ENCODE data around the gene ST6GALNAC6.

ST6GALNAC6 gene

GRCh38 chr9:127941961-127942215 is 42.5 kb upstream of the ST6GALNAC6 start:
- H3K36me3 ChIP-seq (ENCODE audit: control insufficient read depth in 2 of 2, insufficient read depth in 2 of 2, low read length in 2 of 2) = peaks cover 11% of the 10 kb centered on the region in 2 donors
- H3K4me1 ChIP-seq (ENCODE audit: control insufficient read depth, insufficient read depth, low read length) = peaks cover 33% of the 10 kb centered on the region
- no peaks in the 10 kb centered on the region for H3K27me3 ChIP-seq (ENCODE audit: control insufficient read depth in 1 of 2, insufficient read depth in 2 of 2, low read length in 2 of 2)
- no peak overlapping the region for H3K4me3 ChIP-seq (ENCODE audit: low read length in 2 of 2)
- H3K9ac ChIP-seq (ENCODE audit: low read length in 2 of 2) = no peak overlapping the region
- no peaks in the 10 kb centered on the region for H3K9me3 ChIP-seq (ENCODE audit: control insufficient read depth in 2 of 2, low read length in 2 of 2)
- H3K27ac ChIP-seq (ENCODE audit: low read length) = no peak overlapping the region

GRCh38 chr9:127941062-127941960 is 41.9 kb upstream of the ST6GALNAC6 start:
- H3K9me3 ChIP-seq (ENCODE audit: control insufficient read depth in 2 of 2, low read length in 2 of 2) = no peaks in the 10 kb centered on the region
- no peak overlapping the region for H3K9ac ChIP-seq (ENCODE audit: low read length in 2 of 2)
- no peak overlapping the region for H3K4me3 ChIP-seq (ENCODE audit: low read length in 2 of 2)
- H3K36me3 ChIP-seq (ENCODE audit: control insufficient read depth in 2 of 2, insufficient read depth in 2 of 2, low read length in 2 of 2) = peaks cover 11% of the 10 kb centered on the region in 2 donors
- no peaks in the 10 kb centered on the region for H3K27me3 ChIP-seq (ENCODE audit: control insufficient read depth in 1 of 2, insufficient read depth in 2 of 2, low read length in 2 of 2)
- H3K4me1 ChIP-seq (ENCODE audit: control insufficient read depth, insufficient read depth, low read length) = peaks cover 37% of the 10 kb centered on the region
- H3K27ac ChIP-seq (ENCODE audit: low read length) = no peak overlapping the region

- H3K4me1 ChIP-seq (ENCODE audit: control insufficient read depth, insufficient read depth, low read length) = peaks cover 44% of the 10 kb centered on the region
These were observed 41.2 kb upstream of the ST6GALNAC6 start for GRCh38 chr9:127940593-127940992.

GRCh38 chr9:127938298-127938690 is 38.9 kb upstream of the ST6GALNAC6 start:
- Histone ChIP-seq H3K9me3 (ENCODE audit: control insufficient read depth in 2 of 2, low read length in 2 of 2) (no peaks in the 10 kb centered on the region), H3K27me3 (ENCODE audit: control insufficient read depth in 1 of 2, insufficient read depth in 2 of 2, low read length in 2 of 2) (no peaks in the 10 kb centered on the region), H3K27ac (ENCODE audit: low read length) (no peak overlapping the region), H3K9ac (ENCODE audit: low read length in 2 of 2) (peak overlapping the region; percentile 86 to 87), H3K4me1 (ENCODE audit: control insufficient read depth, insufficient read depth, low read length) (peaks cover 41% of the 10 kb centered on the region), H3K4me3 (ENCODE audit: low read length in 2 of 2) (peak overlapping the region; percentile 96 to 100), H3K36me3 (ENCODE audit: control insufficient read depth in 2 of 2, insufficient read depth in 2 of 2, low read length in 2 of 2) (peaks cover 4 to 8% of the 10 kb centered on the region in 2 donors)

More at GRCh38 chr9:127940593-127940992, 41.2 kb upstream of the ST6GALNAC6 start:
- Histone ChIP-seq H3K9ac (ENCODE audit: low read length in 2 of 2) (no peak overlapping the region), H3K36me3 (ENCODE audit: control insufficient read depth in 2 of 2, insufficient read depth in 2 of 2, low read length in 2 of 2) (peaks cover 11 to 15% of the 10 kb centered on the region in 2 donors), H3K4me3 (ENCODE audit: low read length in 2 of 2) (no peak overlapping the region), H3K27ac (ENCODE audit: low read length) (no peak overlapping the region), H3K27me3 (ENCODE audit: control insufficient read depth in 1 of 2, insufficient read depth in 2 of 2, low read length in 2 of 2) (no peaks in the 10 kb centered on the region), H3K9me3 (ENCODE audit: control insufficient read depth in 2 of 2, low read length in 2 of 2) (no peaks in the 10 kb centered on the region)

- Histone ChIP-seq H3K4me1 (ENCODE audit: control insufficient read depth, insufficient read depth, low read length) (peaks cover 35% of the 10 kb centered on the region), H3K9me3 (ENCODE audit: control insufficient read depth in 2 of 2, low read length in 2 of 2) (no peaks in the 10 kb centered on the region), H3K36me3 (ENCODE audit: control insufficient read depth in 2 of 2, insufficient read depth in 2 of 2, low read length in 2 of 2) (peaks cover 4 to 8% of the 10 kb centered on the region in 2 donors), H3K27ac (ENCODE audit: low read length) (peak within 1 kb of the TSS; percentile 24), H3K27me3 (ENCODE audit: control insufficient read depth in 1 of 2, insufficient read depth in 2 of 2, low read length in 2 of 2) (no peaks in the 10 kb centered on the region), H3K4me3 (ENCODE audit: low read length in 2 of 2) (peak within 1 kb of the TSS; percentile 96 to 100), H3K9ac (ENCODE audit: low read length in 2 of 2) (peak within 1 kb of the TSS; percentile 86 to 87)
These were observed 38.2 kb upstream of the ST6GALNAC6 start, which contains the start of gene DPM2 for GRCh38 chr9:127937388-127938297. DPM2 (minus strand) TSS chr9:127937854; CDS start chr9:127937820, 34 bp downstream.

GRCh38 chr9:127937056-127937387 is 37.6 kb upstream of the ST6GALNAC6 start:
- H3K9ac ChIP-seq (ENCODE audit: low read length in 2 of 2) = peak overlapping the region; percentile 86 to 87
- peaks cover 31% of the 10 kb centered on the region for H3K4me1 ChIP-seq (ENCODE audit: control insufficient read depth, insufficient read depth, low read length)

DNA sequence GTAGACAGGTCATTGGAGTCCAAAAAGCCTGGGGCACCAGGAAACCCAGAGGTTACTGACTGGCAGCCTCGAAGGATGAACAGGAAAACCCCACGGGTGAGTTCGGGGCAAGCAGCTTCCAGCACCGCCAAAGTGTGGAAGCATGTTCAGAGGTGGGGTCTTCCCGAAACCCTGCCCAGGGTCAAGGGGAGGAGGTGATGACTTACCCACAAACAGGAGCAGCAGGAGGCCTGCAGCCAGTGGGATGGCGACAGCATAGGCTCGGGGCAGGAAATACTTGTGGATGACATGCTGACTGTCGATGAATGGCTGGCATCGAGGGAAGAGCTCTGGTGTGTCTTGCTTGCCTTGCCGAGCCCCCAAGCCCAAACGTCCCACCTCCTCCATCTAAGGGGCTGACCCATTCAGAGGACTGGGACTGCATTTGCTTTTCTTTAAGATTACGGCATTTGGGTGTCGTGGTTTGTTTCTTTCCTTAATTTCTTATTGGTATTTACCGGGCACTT is 37.0 kb upstream of the ST6GALNAC6 start:
- peaks cover 31% of the 10 kb centered on the region for H3K4me1 ChIP-seq (ENCODE audit: control insufficient read depth, insufficient read depth, low read length)
- no peak overlapping the region for H3K9ac ChIP-seq (ENCODE audit: low read length in 2 of 2)

More at GRCh38 chr9:127937056-127937387, 37.6 kb upstream of the ST6GALNAC6 start:
- H3K36me3 ChIP-seq (ENCODE audit: control insufficient read depth in 2 of 2, insufficient read depth in 2 of 2, low read length in 2 of 2) = peaks cover 0 to 8% of the 10 kb centered on the region in 2 donors
- H3K27ac ChIP-seq (ENCODE audit: low read length) = no peak overlapping the region
- H3K9me3 ChIP-seq (ENCODE audit: control insufficient read depth in 2 of 2, low read length in 2 of 2) = no peaks in the 10 kb centered on the region
- H3K4me3 ChIP-seq (ENCODE audit: low read length in 2 of 2) = peak overlapping the region; percentile 96 to 100
- H3K27me3 ChIP-seq (ENCODE audit: control insufficient read depth in 1 of 2, insufficient read depth in 2 of 2, low read length in 2 of 2) = no peaks in the 10 kb centered on the region

DNA sequence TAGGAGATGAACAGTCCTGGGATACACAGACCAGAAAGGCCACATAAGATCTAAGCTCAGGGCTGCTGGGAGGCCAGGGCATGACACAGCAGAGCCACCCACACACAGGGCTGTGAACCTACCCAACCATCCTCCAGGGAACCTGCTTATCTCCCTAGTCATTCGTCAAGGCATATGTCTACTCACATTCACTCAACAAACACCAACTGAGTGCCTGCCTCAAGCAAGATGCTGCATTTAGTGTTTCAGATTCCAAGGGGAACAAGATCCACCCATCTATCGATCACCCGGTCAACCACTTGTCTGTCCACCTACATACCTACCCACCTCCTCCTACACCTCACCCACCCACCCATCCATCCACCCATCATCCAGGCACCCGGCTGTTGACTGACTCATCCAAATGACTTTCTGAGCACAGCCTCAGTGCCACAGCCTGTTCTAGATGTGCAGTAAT is 36.4 kb upstream of the ST6GALNAC6 start:
- no peak overlapping the region for H3K27ac ChIP-seq (ENCODE audit: low read length)
- no peaks in the 10 kb centered on the region for H3K9me3 ChIP-seq (ENCODE audit: control insufficient read depth in 2 of 2, low read length in 2 of 2)
- H3K9ac ChIP-seq (ENCODE audit: low read length in 2 of 2) = peak overlapping the region in 1 of 2 donors; percentile 47
- peaks cover 37% of the 10 kb centered on the region for H3K4me1 ChIP-seq (ENCODE audit: control insufficient read depth, insufficient read depth, low read length)
- no peak overlapping the region for H3K4me3 ChIP-seq (ENCODE audit: low read length in 2 of 2)
- H3K27me3 ChIP-seq (ENCODE audit: control insufficient read depth in 1 of 2, insufficient read depth in 2 of 2, low read length in 2 of 2) = peaks cover 0 to 9% of the 10 kb centered on the region in 2 donors
- H3K36me3 ChIP-seq (ENCODE audit: control insufficient read depth in 2 of 2, insufficient read depth in 2 of 2, low read length in 2 of 2) = peaks cover 0 to 8% of the 10 kb centered on the region in 2 donors

More for the DNA sequence above, 37.0 kb upstream of the ST6GALNAC6 start:
- Histone ChIP-seq H3K9me3 (ENCODE audit: control insufficient read depth in 2 of 2, low read length in 2 of 2) (no peaks in the 10 kb centered on the region), H3K27me3 (ENCODE audit: control insufficient read depth in 1 of 2, insufficient read depth in 2 of 2, low read length in 2 of 2) (peaks cover 0 to 3% of the 10 kb centered on the region in 2 donors), H3K4me3 (ENCODE audit: low read length in 2 of 2) (peak overlapping the region in 1 of 2 donors; percentile 96), H3K27ac (ENCODE audit: low read length) (no peak overlapping the region), H3K36me3 (ENCODE audit: control insufficient read depth in 2 of 2, insufficient read depth in 2 of 2, low read length in 2 of 2) (peaks cover 0 to 8% of the 10 kb centered on the region in 2 donors)

DNA sequence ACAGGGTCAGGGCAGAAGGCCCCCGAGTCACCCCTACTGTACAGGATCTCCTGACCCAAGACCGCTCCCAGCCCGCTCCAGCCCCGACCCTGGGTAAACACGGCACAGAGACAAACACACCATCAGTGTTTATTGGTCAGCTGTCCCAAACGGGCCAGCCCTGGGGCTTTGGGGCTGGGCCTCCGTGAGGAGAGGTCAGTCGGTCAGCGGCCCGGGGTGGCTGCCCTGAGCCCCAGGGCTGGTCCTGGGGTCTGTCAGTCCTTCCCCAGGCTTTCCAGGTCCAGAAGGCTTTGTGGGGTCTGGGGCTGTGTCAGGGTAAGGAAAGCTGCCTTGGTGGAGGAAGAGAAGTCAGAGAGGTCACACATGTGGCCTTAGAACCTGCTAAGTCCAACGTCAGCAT is 35.6 kb upstream of the ST6GALNAC6 start:
- Histone ChIP-seq H3K4me3 (ENCODE audit: low read length in 2 of 2) (no peak overlapping the region), H3K36me3 (ENCODE audit: control insufficient read depth in 2 of 2, insufficient read depth in 2 of 2, low read length in 2 of 2) (peaks cover 0 to 8% of the 10 kb centered on the region in 2 donors), H3K27me3 (ENCODE audit: control insufficient read depth in 1 of 2, insufficient read depth in 2 of 2, low read length in 2 of 2) (peaks cover 2 to 10% of the 10 kb centered on the region in 2 donors), H3K9me3 (ENCODE audit: control insufficient read depth in 2 of 2, low read length in 2 of 2) (no peaks in the 10 kb centered on the region), H3K4me1 (ENCODE audit: control insufficient read depth, insufficient read depth, low read length) (peaks cover 43% of the 10 kb centered on the region), H3K27ac (ENCODE audit: low read length) (no peak overlapping the region), H3K9ac (ENCODE audit: low read length in 2 of 2) (no peak overlapping the region)

GRCh38 chr9:127934248-127934647 is 34.8 kb upstream of the ST6GALNAC6 start:
- peaks cover 44% of the 10 kb centered on the region for H3K4me1 ChIP-seq (ENCODE audit: control insufficient read depth, insufficient read depth, low read length)
- H3K4me3 ChIP-seq (ENCODE audit: low read length in 2 of 2) = no peak overlapping the region
- no peaks in the 10 kb centered on the region for H3K9me3 ChIP-seq (ENCODE audit: control insufficient read depth in 2 of 2, low read length in 2 of 2)
- peaks cover 8 to 16% of the 10 kb centered on the region in 2 donors for H3K27me3 ChIP-seq (ENCODE audit: control insufficient read depth in 1 of 2, insufficient read depth in 2 of 2, low read length in 2 of 2)
- H3K27ac ChIP-seq (ENCODE audit: low read length) = no peak overlapping the region
- H3K9ac ChIP-seq (ENCODE audit: low read length in 2 of 2) = no peak overlapping the region
- peaks cover 0 to 8% of the 10 kb centered on the region in 2 donors for H3K36me3 ChIP-seq (ENCODE audit: control insufficient read depth in 2 of 2, insufficient read depth in 2 of 2, low read length in 2 of 2)
